B cell (primary cell): Measurements from ENCODE around the gene LPCAT1. TPM values are rescaled to one million over a fixed set of nuclear protein-coding genes. Genes with fewer than 3 reads are reported as not detected.

Experiments
- ATAC-seq: fragments of 200-7000 bp; cut with Tn5 transposase; one replicate; pipeline ENCODE4 v1.10.0; 2021; ENCODE audit warnings: low read depth, mild to moderate bottlenecking, moderate number of reproducible peaks, moderate library complexity
- CTCF ChIA-PET: fragments of 350-600 bp; sonication (Branson Sonifier 250); formaldehyde crosslinking; loops from one replicate; lab custom pipeline; 2021; ENCODE audit warnings: antibody characterized with exemption, inconsistent platforms; lab: Charles Lee
- POLR2A ChIA-PET: fragments of 350-600 bp; sonication (Branson Sonifier 250); formaldehyde crosslinking; loops from one replicate; lab custom pipeline; 2021; ENCODE audit warnings: antibody characterized with exemption; lab: Charles Lee
- DNase-seq: peaks from one replicate; pipeline ENCODE4 v3.0.0; 2013
- H2AFZ ChIP-seq: 2 replicates; pipeline ENCODE4 v1.6.1; 2012; ENCODE audit warnings: mild to moderate bottlenecking, low read depth, low read length; ENCODE audit not compliant: insufficient read depth, poor library complexity, severe bottlenecking
- H3K27ac ChIP-seq, 2 donors: 1 replicate in 1 of 2; 2 replicates in 1 of 2; pipeline ENCODE4 v1.5.1; 2012 to 2013; ENCODE audit warnings: low read length in 2 of 2, mild to moderate bottlenecking in 2 of 2, moderate library complexity in 1 of 2
- H3K27me3 ChIP-seq, 4 experiments: fragments of 200-600 bp in 1 of 4; sonication (generic) in 1 of 4; replicated peaks in 1 of 4; 1 replicate in 2 of 4; 2 replicates in 2 of 4; pipeline versions ENCODE4 v1.6.1 to v1.7.0; 2013 to 2016; ENCODE audit warnings: low read length in 3 of 4, mild to moderate bottlenecking in 2 of 4, mixed read lengths in 1 of 4, moderate library complexity in 1 of 4; ENCODE audit not compliant: insufficient read depth in 4 of 4, control insufficient read depth in 3 of 4; ENCODE audit errors: control extremely low read depth in 1 of 4
- H3K36me3 ChIP-seq, 2 experiments: replicated peaks in 1 of 2; 1 replicate in 1 of 2; 2 replicates in 1 of 2; pipeline versions ENCODE4 v1.6.1 to v1.7.1; 2013; ENCODE audit warnings: low read length in 1 of 2; ENCODE audit not compliant: insufficient read depth in 2 of 2, control insufficient read depth in 1 of 2; ENCODE audit errors: control extremely low read depth in 1 of 2, extremely low read depth in 1 of 2
- H3K4me1 ChIP-seq, 2 donors: fragments of 200-600 bp in 1 of 2; sonication (generic) in 1 of 2; 1 replicate in 1 of 2; 2 replicates in 1 of 2; pipeline versions ENCODE4 v1.5.1 to v1.6.1; 2013 to 2017; ENCODE audit warnings: low read length in 2 of 2; ENCODE audit not compliant: control insufficient read depth in 2 of 2, insufficient read depth in 2 of 2
- H3K4me2 ChIP-seq: replicated peaks from 2 replicates; pipeline ENCODE3; 2012; ENCODE audit warnings: mild to moderate bottlenecking, low read depth, low read length; ENCODE audit not compliant: poor library complexity, severe bottlenecking
- H3K4me3 ChIP-seq, 5 experiments: fragments of 200-600 bp in 1 of 5; sonication (generic) in 1 of 5; 1 replicate in 3 of 5; 2 replicates in 2 of 5; pipeline versions ENCODE4 v1.5.1 to v1.7.0; 2011 to 2016; ENCODE audit warnings: low read length in 4 of 5, mild to moderate bottlenecking in 4 of 5, low read depth in 2 of 5, control low read depth in 1 of 5, moderate library complexity in 1 of 5; ENCODE audit not compliant: insufficient read depth in 1 of 5; ENCODE audit errors: control extremely low read depth in 1 of 5, extremely low read depth in 1 of 5
- H3K79me2 ChIP-seq: fragments of 200-600 bp; sonication (generic); one replicate; pipeline ENCODE4 v1.6.0; 2016; ENCODE audit warnings: low read length; ENCODE audit not compliant: control insufficient read depth, insufficient read depth
- H3K9ac ChIP-seq: fragments of 200-600 bp; sonication (generic); 2 replicates; pipeline ENCODE4 v1.6.1; 2017; ENCODE audit warnings: mild to moderate bottlenecking, low read length, moderate library complexity
- H3K9me3 ChIP-seq, 3 donors: one replicate each; pipeline versions ENCODE4 v1.6.1 to v1.7.1; 2013; ENCODE audit warnings: low read length in 2 of 3; ENCODE audit not compliant: control insufficient read depth in 2 of 3, insufficient read depth in 1 of 3; ENCODE audit errors: control extremely low read depth in 1 of 3
- H4K20me1 ChIP-seq: 2 replicates; pipeline ENCODE4 v1.6.0; 2012; ENCODE audit warnings: mild to moderate bottlenecking, low read length; ENCODE audit not compliant: insufficient read depth, control insufficient read depth, poor library complexity, severe bottlenecking
- H3K27ac Mint-ChIP-seq: one replicate; pipeline ENCODE4 v1.8.0; 2021; ENCODE audit warnings: mixed read lengths
- H3K27me3 Mint-ChIP-seq: one replicate; pipeline ENCODE4 v1.8.0; 2021; ENCODE audit warnings: mixed read lengths
- H3K4me1 Mint-ChIP-seq: one replicate; pipeline ENCODE4 v1.8.0; 2021; ENCODE audit warnings: mixed read lengths
- H3K4me3 Mint-ChIP-seq: one replicate; pipeline ENCODE4 v1.8.0; 2021; ENCODE audit warnings: mixed read lengths
- H3K9me3 Mint-ChIP-seq: one replicate; pipeline ENCODE4 v1.8.0; 2022; ENCODE audit warnings: mixed read lengths; ENCODE audit not compliant: insufficient read depth
- CTCF ChIP-seq: fragments of 200-600 bp; IDR thresholded peaks from one replicate; pipeline ENCODE4 v1.8.0; 2022; ENCODE audit warnings: antibody characterized with exemption, mild to moderate bottlenecking
- EZH2 ChIP-seq: IDR thresholded peaks from 2 replicates; pipeline ENCODE4 v1.6.1; 2012; ENCODE audit warnings: borderline replicate concordance, low read depth, mild to moderate bottlenecking, moderate library complexity, low read length; ENCODE audit not compliant: insufficient read depth, poor library complexity, severe bottlenecking
- WGBS: methylation state at CpG from one replicate; pipeline ENCODE4 v1.1.5; 2013; ENCODE audit warnings: missing lambda C conversion rate; ENCODE audit not compliant: insufficient coverage; 5-methylcytosine and 5-hydroxymethylcytosine counted together
- intact Hi-C: fragments of 100-400 bp; cut with micrococcal nuclease; formaldehyde crosslinking; loops from one replicate; pipeline ENCODE4 v1.10.0; 2022
- polyA plus RNA-seq: library from polyadenylated mRNA; depleted of rRNA; stranded (reverse); fragments of >200 nt; gene quantifications from 2 replicates; pipeline ENCODE4 v1.2.3, GENCODE V29; 2012
- total RNA-seq, 2 donors: library from RNA; stranded (reverse); fragments of 120-200 nt in 1 of 2; gene quantifications; 1 replicate in 1 of 2; 2 replicates in 1 of 2; pipeline versions ENCODE4 v1.2.3 to v1.2.4, GENCODE V29; 2013 to 2022

Gene LPCAT1
- total and polyA plus RNA-seq, 2 donors (not counting 1 experiment from before 2014, with no cell fraction given), result 94.8 to 159 TPM

GRCh38 chr5:1441166-1441865 is 82.4 kb downstream of the LPCAT1 start:
- 94% methylated on average over 24 of the region's 24 CpGs for WGBS
- no peaks in the 10 kb centered on the region for H3K79me2 ChIP-seq
- peaks cover 50% of the 10 kb centered on the region for H3K27me3 Mint-ChIP-seq
- no peak overlapping the region for H3K4me3 ChIP-seq
- no peak for TF ChIP-seq EZH2
- TF ChIP-seq CTCF, result no peak
- DNase-seq (no peak), ATAC-seq (no peak)
- CTCF ChIA-PET, result no interaction called here
- H3K4me1 Mint-ChIP-seq, result peaks cover 17% of the 10 kb centered on the region
- no peak overlapping the region for H3K27ac Mint-ChIP-seq
- H3K36me3 ChIP-seq, result no peaks in the 10 kb centered on the region
- no peak overlapping the region for H2AFZ ChIP-seq
- H3K4me2 ChIP-seq, result no peak overlapping the region
- intact Hi-C loops, result no loop called here
- H3K9me3 ChIP-seq, result peaks cover 0 to 34% (median 3%) of the 10 kb centered on the region in 3 donors
- no peak overlapping the region for H3K4me3 Mint-ChIP-seq
- H3K9ac ChIP-seq, result no peak overlapping the region
- peaks cover 0 to 58% (median 22%) of the 10 kb centered on the region in 4 experiments for H3K27me3 ChIP-seq
- H3K27ac ChIP-seq, result no peak overlapping the region
- POLR2A ChIA-PET, result no interaction called here
- peaks cover 19 to 32% of the 10 kb centered on the region in 2 donors for H3K4me1 ChIP-seq
- H4K20me1 ChIP-seq, result no peaks in the 10 kb centered on the region
- H3K9me3 Mint-ChIP-seq, result peaks cover 4% of the 10 kb centered on the region

- TF ChIP-seq CTCF (no peak), EZH2 (no peak)
These were observed 83.7 kb downstream of the LPCAT1 start for GRCh38 chr5:1440098-1440493.

More at GRCh38 chr5:1440098-1440493, 83.7 kb downstream of the LPCAT1 start:
- no peaks in the 10 kb centered on the region for H3K79me2 ChIP-seq
- no peak overlapping the region for H3K4me3 ChIP-seq
- no peak overlapping the region for H3K27ac ChIP-seq
- peaks cover 16 to 24% of the 10 kb centered on the region in 2 donors for H3K4me1 ChIP-seq
- H3K4me3 Mint-ChIP-seq, result no peak overlapping the region
- peaks cover 50% of the 10 kb centered on the region for H3K27me3 Mint-ChIP-seq
- intact Hi-C loops, result no loop called here
- H3K36me3 ChIP-seq, result no peaks in the 10 kb centered on the region
- ChIA-PET CTCF (no interaction called here), POLR2A (no interaction called here)
- ATAC-seq (no peak), DNase-seq (no peak)
- peaks cover 16% of the 10 kb centered on the region for H3K4me1 Mint-ChIP-seq
- H3K9me3 ChIP-seq, result peaks cover 0 to 34% (median 3%) of the 10 kb centered on the region in 3 donors
- no peak overlapping the region for H3K9ac ChIP-seq
- 92% methylated on average over 2 of the region's 3 CpGs for WGBS
- H3K9me3 Mint-ChIP-seq, result peaks cover 4% of the 10 kb centered on the region
- no peak overlapping the region for H3K4me2 ChIP-seq
- H2AFZ ChIP-seq, result no peak overlapping the region
- no peak overlapping the region for H3K27ac Mint-ChIP-seq
- H3K27me3 ChIP-seq, result peaks cover 0 to 49% (median 20%) of the 10 kb centered on the region in 4 experiments
- no peaks in the 10 kb centered on the region for H4K20me1 ChIP-seq
